Measurements from ENCODE around the gene XRCC4. TPM values are rescaled to one million over a fixed set of nuclear protein-coding genes. Genes with fewer than 3 reads are reported as not detected.

Gene XRCC4
- total and polyA plus RNA-seq, 2 of the 8 experiments (the other 6 are each of a cell fraction or from before 2014, with no cell fraction given): 3.0 to 8.3 TPM

GRCh38 chr5:83147593-83147992, 70.2 kb downstream of the XRCC4 start:
- FAIRE-seq: no peak
- H3K4me2 ChIP-seq (ENCODE audit: insufficient read depth in 1 of 2, low read depth in 2 of 2, low read length in 2 of 2): no peak overlapping the region

More at GRCh38 chr5:83147593-83147992, 70.2 kb downstream of the XRCC4 start:
- ChIA-PET CTCF (ENCODE audit: partially characterized antibody) (no interaction called here), POLR2A (ENCODE audit: partially characterized antibody) (interaction anchor here (0.8 to 1.0 kb wide), 2 partner anchors 13 to 383 kb away, joined by 3 read pairs; no protein-coding TSS in a partner anchor)
- TF ChIP-seq BCL11A (IDR thresholded peaks at IDR 0.05; ENCODE audit: low read depth in 2 of 2, low read length in 2 of 2): no peak
- TF ChIP-seq CEBPB (IDR thresholded peaks at IDR 0.05; ENCODE audit: low read depth, low read length): peak; percentile 86
- Histone ChIP-seq H4K8ac (ENCODE audit: extremely low read depth, insufficient read depth, low read length) (no peak overlapping the region), H3K23me2 (ENCODE audit: low read depth, low read length) (no peaks in the 10 kb centered on the region; the same call in 1 of the 2 replicates), H3K14ac (ENCODE audit: insufficient read length) (no peak overlapping the region), H3K4me1 (replicated peaks in 1 of 4; ENCODE audit: control insufficient read depth in 3 of 4, insufficient read depth in 4 of 4, low read length in 3 of 4) (no peaks in the 10 kb centered on the region), H3K4ac (replicated peaks; ENCODE audit: insufficient read length, low read depth, low read length) (no peak overlapping the region), H3K23ac (ENCODE audit: insufficient read length) (no peak overlapping the region), H4K91ac (replicated peaks; ENCODE audit: insufficient read length, low read length) (no peak overlapping the region), H3K9me3 (ENCODE audit: insufficient read depth in 2 of 2, low read depth in 1 of 2, low read length in 1 of 2) (no peaks in the 10 kb centered on the region), H2AK5ac (ENCODE audit: low read depth, low read length) (no peak overlapping the region), H3K4me3 (ENCODE audit: extremely low read depth in 1 of 4, insufficient read depth in 2 of 4, low read depth in 3 of 4, low read length in 4 of 4) (no peak overlapping the region), H2BK120ac (replicated peaks; ENCODE audit: low read depth, low read length) (no peak overlapping the region), H3K9ac (replicated peaks in 1 of 4; ENCODE audit: extremely low read depth in 1 of 4, low read depth in 3 of 4, low read length in 3 of 4) (no peak overlapping the region), H3K18ac (ENCODE audit: extremely low read depth, low read length) (no peak overlapping the region), H2BK12ac (ENCODE audit: low read depth, low read length) (no peak overlapping the region), H4K20me1 (replicated peaks in 1 of 2; ENCODE audit: control insufficient read depth in 1 of 2, insufficient read depth in 2 of 2, low read length in 2 of 2) (no peaks in the 10 kb centered on the region), H3K56ac (replicated peaks; ENCODE audit: insufficient read length, low read depth, low read length) (no peak overlapping the region), H3K36me3 (ENCODE audit: control insufficient read depth in 2 of 4, insufficient read depth in 4 of 4, low read length in 3 of 4) (no peaks in the 10 kb centered on the region), H3K27me3 (replicated peaks in 1 of 4; ENCODE audit: control insufficient read depth in 3 of 4, extremely low read depth in 1 of 4, insufficient read depth in 3 of 4, low read length in 3 of 4) (no peaks in the 10 kb centered on the region), H2BK15ac (ENCODE audit: low read length) (no peak overlapping the region), H3K27ac (ENCODE audit: low read depth, low read length) (no peak overlapping the region), H4K5ac (ENCODE audit: insufficient read length, low read depth, low read length) (no peak overlapping the region), H2BK5ac (ENCODE audit: low read depth, low read length) (no peak overlapping the region), H2AFZ (ENCODE audit: low read length) (no peak overlapping the region), H3K79me1 (ENCODE audit: low read depth, low read length) (no peaks in the 10 kb centered on the region), H3K79me2 (ENCODE audit: control insufficient read depth in 1 of 2, insufficient read depth in 2 of 2, low read length in 2 of 2) (no peaks in the 10 kb centered on the region), H2BK20ac (ENCODE audit: low read length) (no peak overlapping the region)
- no peak for DNase-seq (ENCODE audit: low read depth in 1 of 2, low spot score in 2 of 2)
- 95% methylated on average over 4 of the region's 4 CpGs; no CpG with 5 or more reads in 1 of the 2 experiments for WGBS, 2 experiments (ENCODE audit: extremely low coverage in 1 of 2, insufficient coverage in 1 of 2, insufficient read length in 1 of 2, insufficient replicate concordance in 2 of 2, low coverage in 1 of 2, low lambda C conversion rate in 2 of 2, missing lambda C conversion rate in 1 of 2)
